ENCODE results near the gene FAM83F.
A peak's percentile ranks its signal among the peaks of the same experiment; 100 is the strongest.

Gene FAM83F

GRCh38 chr22:40036591-40037225 is 42.0 kb downstream of the FAM83F start:
- DNase-seq (ENCODE audit: low spot score): peak; percentile 76

- DNase-seq (ENCODE audit: low spot score): no peak
Measured at GRCh38 chr22:40037320-40037719, 42.6 kb downstream of the FAM83F start.

- DNase-seq (ENCODE audit: low spot score): no peak
Measured at GRCh38 chr22:40039482-40040115, 44.8 kb downstream of the FAM83F start.

GRCh38 chr22:40040927-40041326 is 46.2 kb downstream of the FAM83F start:
- DNase-seq (ENCODE audit: low spot score): no peak

- no peak for DNase-seq (ENCODE audit: low spot score)
Measured at GRCh38 chr22:40041366-40042137, 46.8 kb downstream of the FAM83F start.

GRCh38 chr22:40042312-40042711 is 47.6 kb downstream of the FAM83F start:
- no peak for DNase-seq (ENCODE audit: low spot score)

GRCh38 chr22:40043081-40043480 is 48.3 kb downstream of the FAM83F start:
- DNase-seq (ENCODE audit: low spot score): no peak

GRCh38 chr22:40043793-40044101 is 49.0 kb downstream of the FAM83F start:
- no peak for DNase-seq (ENCODE audit: low spot score)

GRCh38 chr22:40044102-40044869 is 49.5 kb downstream of the FAM83F start:
- DNase-seq (ENCODE audit: low spot score): peak; percentile 99

GRCh38 chr22:40044870-40045834 is 50.4 kb downstream of the FAM83F start:
- DNase-seq (ENCODE audit: low spot score): peak; percentile 34

GRCh38 chr22:40046126-40046525 is 51.4 kb downstream of the FAM83F start:
- no peak for DNase-seq (ENCODE audit: low spot score)

GRCh38 chr22:40050258-40050657 is 55.5 kb downstream of the FAM83F start:
- DNase-seq (ENCODE audit: low spot score): no peak

GRCh38 chr22:40051322-40051721 is 56.6 kb downstream of the FAM83F start:
- no peak for DNase-seq (ENCODE audit: low spot score)

- no peak for DNase-seq (ENCODE audit: low spot score)
Measured at GRCh38 chr22:40053460-40053859, 58.7 kb downstream of the FAM83F start.

GRCh38 chr22:40054486-40054885 is 59.7 kb downstream of the FAM83F start:
- no peak for DNase-seq (ENCODE audit: low spot score)

- DNase-seq (ENCODE audit: low spot score): no peak
Measured at GRCh38 chr22:40055143-40055883, 60.6 kb downstream of the FAM83F start.

GRCh38 chr22:40056154-40056553 is 61.4 kb downstream of the FAM83F start:
- no peak for DNase-seq (ENCODE audit: low spot score)

GRCh38 chr22:40056559-40056958 is 61.8 kb downstream of the FAM83F start:
- DNase-seq (ENCODE audit: low spot score): no peak

GRCh38 chr22:40057652-40058051 is 62.9 kb downstream of the FAM83F start:
- DNase-seq (ENCODE audit: low spot score): no peak

- DNase-seq (ENCODE audit: low spot score): no peak
Measured at GRCh38 chr22:40058265-40058664, 63.5 kb downstream of the FAM83F start.

- no peak for DNase-seq (ENCODE audit: low spot score)
Measured at GRCh38 chr22:40065981-40066380, 71.2 kb downstream of the FAM83F start.
